NCI-H69 (cell line): ENCODE measurements around the gene MYO18B.

Experiments
- DNase-seq: peaks from one replicate; lab custom pipeline; 2025; lab: John Stamatoyannopoulos, UW

The MYO18B gene

GRCh38 chr22:25992331-25992730 is 250.3 kb downstream of the MYO18B start:
- no peak for DNase-seq

GRCh38 chr22:25996669-25997068 is 254.7 kb downstream of the MYO18B start:
- no peak for DNase-seq

GRCh38 chr22:25997886-25998775 is 256.1 kb downstream of the MYO18B start:
- DNase-seq = no peak

GRCh38 chr22:26002456-26002855 is 260.5 kb downstream of the MYO18B start:
- DNase-seq = no peak

GRCh38 chr22:26004477-26004876 is 262.5 kb downstream of the MYO18B start:
- DNase-seq = no peak

GRCh38 chr22:26008587-26008986 is 266.6 kb downstream of the MYO18B start:
- DNase-seq = no peak

- DNase-seq = no peak
These were observed 274.9 kb downstream of the MYO18B start for GRCh38 chr22:26016916-26017315.

GRCh38 chr22:26017932-26018331 is 275.9 kb downstream of the MYO18B start:
- no peak for DNase-seq

- DNase-seq = peak; percentile 43
These were observed 277.6 kb downstream of the MYO18B start for GRCh38 chr22:26019596-26019995.

GRCh38 chr22:26021516-26021915 is 279.5 kb downstream of the MYO18B start:
- no peak for DNase-seq

- no peak for DNase-seq
These were observed 281.3 kb downstream of the MYO18B start for GRCh38 chr22:26023104-26023775.

- no peak for DNase-seq
These were observed 283.6 kb downstream of the MYO18B start for GRCh38 chr22:26025626-26026025.

GRCh38 chr22:26027341-26027740 is 285.4 kb downstream of the MYO18B start:
- no peak for DNase-seq

- no peak for DNase-seq
These were observed 289.7 kb downstream of the MYO18B start for GRCh38 chr22:26031641-26032040.

- no peak for DNase-seq
These were observed 291.1 kb downstream of the MYO18B start for GRCh38 chr22:26033071-26033470.

- DNase-seq = no peak
These were observed 291.6 kb downstream of the MYO18B start for GRCh38 chr22:26033586-26033985.

GRCh38 chr22:26035523-26035922 is 293.5 kb downstream of the MYO18B start:
- no peak for DNase-seq

- peak; percentile 21 for DNase-seq
These were observed 296.4 kb downstream of the MYO18B start for GRCh38 chr22:26038365-26038764.

- DNase-seq = peak; percentile 94
These were observed 299.9 kb downstream of the MYO18B start for GRCh38 chr22:26041931-26042330.

GRCh38 chr22:26043031-26043430 is 301.0 kb downstream of the MYO18B start:
- no peak for DNase-seq

- peak; percentile 23 for DNase-seq
These were observed 303.1 kb downstream of the MYO18B start for GRCh38 chr22:26045051-26045450.

- DNase-seq = no peak
These were observed 303.9 kb downstream of the MYO18B start for GRCh38 chr22:26045860-26046259.

- DNase-seq = no peak
These were observed 305.5 kb downstream of the MYO18B start for GRCh38 chr22:26047516-26047915.
